Osteoblast (primary cell): ENCODE data around the gene NKAIN4. TPM values are rescaled to one million over a fixed set of nuclear protein-coding genes. Genes with fewer than 3 reads are reported as not detected.
A peak's percentile ranks its signal among the peaks of the same experiment; 100 is the strongest.

ENCODE experiments used
- DNase-seq: peaks from one replicate; pipeline ENCODE4 v3.0.0; 2011; ENCODE audit warnings: low spot score, mixed read lengths; ENCODE audit not compliant: insufficient read length; ENCODE audit errors: missing footprints
- H2AFZ ChIP-seq: 2 replicates; pipeline ENCODE4 v1.6.0; 2011; ENCODE audit warnings: mild to moderate bottlenecking, low read length
- H3K27ac ChIP-seq: 2 replicates; pipeline ENCODE4 v1.5.1; 2011; ENCODE audit warnings: mild to moderate bottlenecking, low read depth, low read length, moderate library complexity
- H3K27me3 ChIP-seq: 2 replicates; pipeline ENCODE4 v1.6.0; 2012; ENCODE audit warnings: mild to moderate bottlenecking, control low read depth, inconsistent platforms, low read length, moderate library complexity; ENCODE audit not compliant: insufficient read depth
- H3K36me3 ChIP-seq: 2 replicates; pipeline ENCODE4 v1.5.1; 2011; ENCODE audit warnings: mild to moderate bottlenecking, low read length, control low read depth, moderate library complexity; ENCODE audit not compliant: insufficient read depth
- H3K4me1 ChIP-seq: 2 replicates; pipeline ENCODE4 v1.5.1; 2011; ENCODE audit warnings: mild to moderate bottlenecking, low read length, control low read depth, moderate library complexity; ENCODE audit not compliant: insufficient read depth
- H3K4me2 ChIP-seq: 2 replicates; pipeline ENCODE4 v1.6.0; 2011; ENCODE audit warnings: mild to moderate bottlenecking, low read length; ENCODE audit not compliant: insufficient read depth
- H3K4me3 ChIP-seq: fragments of 200-600 bp; sonication (generic); 3 replicates; pipeline ENCODE4 v1.5.1; 2012; ENCODE audit warnings: mild to moderate bottlenecking, low read length, inconsistent platforms; ENCODE audit not compliant: insufficient read depth
- H3K79me2 ChIP-seq: 2 replicates; pipeline ENCODE4 v1.6.0; 2012; ENCODE audit warnings: mild to moderate bottlenecking, low read length, control low read depth, inconsistent platforms; ENCODE audit not compliant: insufficient read depth
- H3K9me3 ChIP-seq: 2 replicates; pipeline ENCODE4 v1.5.1; 2011; ENCODE audit warnings: low read depth, low read length, control low read depth
- H4K20me1 ChIP-seq: 2 replicates; pipeline ENCODE4 v1.6.0; 2012; ENCODE audit warnings: mild to moderate bottlenecking, low read length, control low read depth; ENCODE audit not compliant: insufficient read depth
- CTCF ChIP-seq: IDR thresholded peaks from 2 replicates; pipeline ENCODE4 v1.5.1; 2011; ENCODE audit warnings: mild to moderate bottlenecking, low read depth, low read length, moderate library complexity; ENCODE audit errors: extremely low read depth
- total RNA-seq: library from RNA; depleted of rRNA; stranded (reverse); fragments of >200 nt; gene quantifications from 2 replicates; pipeline ENCODE4 v1.2.3, GENCODE V29; 2012

NKAIN4 gene
- total RNA-seq, 1 donor: not detected

GRCh38 chr20:63215101-63216040 lies 38.9 kb downstream of the NKAIN4 start:
- peaks cover 54% of the 10 kb centered on the region for H3K79me2 ChIP-seq
- H3K4me1 ChIP-seq: peaks cover 21% of the 10 kb centered on the region
- peak overlapping the region; percentile 90 for H3K4me2 ChIP-seq
- H2AFZ ChIP-seq: peak overlapping the region; percentile 44
- H3K27ac ChIP-seq: peak overlapping the region; percentile 52
- peak; percentile 99 for DNase-seq
- peaks cover 39% of the 10 kb centered on the region for H3K36me3 ChIP-seq
- peak overlapping the region; percentile 91 for H3K4me3 ChIP-seq
- no peaks in the 10 kb centered on the region for H3K27me3 ChIP-seq
- peak; percentile 68 for TF ChIP-seq CTCF
- H3K9me3 ChIP-seq: no peaks in the 10 kb centered on the region
- peaks cover 44% of the 10 kb centered on the region for H4K20me1 ChIP-seq

- peak overlapping the region; percentile 52 for H3K27ac ChIP-seq
- peaks cover 53% of the 10 kb centered on the region for H4K20me1 ChIP-seq
These were observed 39.7 kb downstream of the NKAIN4 start for GRCh38 chr20:63214514-63214913.

GRCh38 chr20:63212792-63213191 lies 41.5 kb downstream of the NKAIN4 start:
- TF ChIP-seq CTCF: no peak
- Histone ChIP-seq H3K4me2 (no peak overlapping the region), H2AFZ (no peak overlapping the region), H3K27ac (peak overlapping the region; percentile 11), H3K4me3 (no peak overlapping the region), H3K36me3 (peaks cover 62% of the 10 kb centered on the region), H3K4me1 (peaks cover 21% of the 10 kb centered on the region), H3K79me2 (peaks cover 78% of the 10 kb centered on the region), H3K9me3 (no peaks in the 10 kb centered on the region), H4K20me1 (peaks cover 66% of the 10 kb centered on the region), H3K27me3 (no peaks in the 10 kb centered on the region)
- peak; percentile 55 for DNase-seq

More at GRCh38 chr20:63214514-63214913, 39.7 kb downstream of the NKAIN4 start:
- peaks cover 62% of the 10 kb centered on the region for H3K79me2 ChIP-seq
- peaks cover 47% of the 10 kb centered on the region for H3K36me3 ChIP-seq
- no peaks in the 10 kb centered on the region for H3K9me3 ChIP-seq
- H3K4me3 ChIP-seq: peak overlapping the region; percentile 91
- TF ChIP-seq CTCF: no peak
- peaks cover 21% of the 10 kb centered on the region for H3K4me1 ChIP-seq
- no peak overlapping the region for H2AFZ ChIP-seq
- H3K4me2 ChIP-seq: peak overlapping the region; percentile 90
- no peaks in the 10 kb centered on the region for H3K27me3 ChIP-seq
- peak; percentile 17 for DNase-seq

GRCh38 chr20:63212393-63212730 lies 41.9 kb downstream of the NKAIN4 start:
- Histone ChIP-seq H3K9me3 (no peaks in the 10 kb centered on the region), H3K4me2 (no peak overlapping the region), H3K4me1 (peaks cover 21% of the 10 kb centered on the region), H3K27me3 (no peaks in the 10 kb centered on the region), H2AFZ (no peak overlapping the region), H3K79me2 (peaks cover 82% of the 10 kb centered on the region), H3K4me3 (no peak overlapping the region), H3K36me3 (peaks cover 66% of the 10 kb centered on the region), H3K27ac (peak overlapping the region; percentile 11), H4K20me1 (peaks cover 70% of the 10 kb centered on the region)
- peak; percentile 7 for TF ChIP-seq CTCF
- peak; percentile 92 for DNase-seq
